ENCODE measurements around the gene DEUP1.

DNA sequence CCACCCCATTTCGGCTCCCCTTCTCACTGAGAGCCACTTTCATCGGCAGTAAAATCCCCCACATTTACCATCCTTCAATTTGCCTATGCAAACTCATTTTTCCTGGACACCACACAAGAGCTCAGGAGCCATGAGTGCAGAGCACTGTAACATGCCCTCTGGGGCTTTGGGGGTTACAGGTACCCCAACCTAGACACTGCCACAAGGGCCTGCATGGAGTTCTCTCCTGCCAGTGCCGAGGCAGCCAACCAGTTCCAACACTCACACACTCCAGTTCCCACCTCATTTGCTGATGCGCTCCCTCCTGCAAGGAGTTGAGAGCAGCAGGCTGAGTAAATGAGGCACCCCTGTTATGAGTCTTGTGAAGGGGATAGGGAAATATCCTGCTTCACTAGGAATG lies 136.5 kb downstream of the DEUP1 start:
- no peak for TF ChIP-seq EZH2 (IDR thresholded peaks at IDR 0.05; ENCODE audit: borderline replicate concordance, low read length)
- TF ChIP-seq, protein P1, sequence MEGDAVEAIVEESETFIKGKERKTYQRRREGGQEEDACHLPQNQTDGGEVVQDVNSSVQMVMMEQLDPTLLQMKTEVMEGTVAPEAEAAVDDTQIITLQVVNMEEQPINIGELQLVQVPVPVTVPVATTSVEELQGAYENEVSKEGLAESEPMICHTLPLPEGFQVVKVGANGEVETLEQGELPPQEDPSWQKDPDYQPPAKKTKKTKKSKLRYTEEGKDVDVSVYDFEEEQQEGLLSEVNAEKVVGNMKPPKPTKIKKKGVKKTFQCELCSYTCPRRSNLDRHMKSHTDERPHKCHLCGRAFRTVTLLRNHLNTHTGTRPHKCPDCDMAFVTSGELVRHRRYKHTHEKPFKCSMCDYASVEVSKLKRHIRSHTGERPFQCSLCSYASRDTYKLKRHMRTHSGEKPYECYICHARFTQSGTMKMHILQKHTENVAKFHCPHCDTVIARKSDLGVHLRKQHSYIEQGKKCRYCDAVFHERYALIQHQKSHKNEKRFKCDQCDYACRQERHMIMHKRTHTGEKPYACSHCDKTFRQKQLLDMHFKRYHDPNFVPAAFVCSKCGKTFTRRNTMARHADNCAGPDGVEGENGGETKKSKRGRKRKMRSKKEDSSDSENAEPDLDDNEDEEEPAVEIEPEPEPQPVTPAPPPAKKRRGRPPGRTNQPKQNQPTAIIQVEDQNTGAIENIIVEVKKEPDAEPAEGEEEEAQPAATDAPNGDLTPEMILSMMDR (IDR thresholded peaks at IDR 0.05; ENCODE audit: low read length): no peak
